Activated T-helper 1 cell treated with anti-CD3 and anti-CD28 coated beads, Interleukin-12 subunit alpha, Interleukin-12 subunit beta, Interleukin-2, Interleukin-4 antibody, amounts not matched to agents 30 ng/mL and 10 ng/mL and 1 ng/mL, durations not matched to agents 14 hours and 24 hours and 36 hours (primary cell): ENCODE measurements around the gene COL23A1. TPM values are rescaled to one million over a fixed set of nuclear protein-coding genes. Genes with fewer than 3 reads are reported as not detected.

Source experiments
- DNase-seq: peaks from one replicate; pipeline ENCODE4 v3.0.0; 2021; ENCODE audit warnings: low spot score
- H3K27ac Mint-ChIP-seq: one replicate; pipeline ENCODE4 v1.8.0; 2021; ENCODE audit warnings: mild to moderate bottlenecking, mixed read lengths
- H3K27me3 Mint-ChIP-seq: one replicate; pipeline ENCODE4 v1.8.0; 2022; ENCODE audit warnings: mild to moderate bottlenecking, moderate library complexity, mixed read lengths; ENCODE audit not compliant: insufficient read depth
- H3K36me3 Mint-ChIP-seq: one replicate; pipeline ENCODE4 v1.8.0; 2021; ENCODE audit warnings: low read depth, mixed read lengths
- H3K4me1 Mint-ChIP-seq: one replicate; pipeline ENCODE4 v1.8.0; 2021; ENCODE audit warnings: low read depth, mixed read lengths
- H3K4me3 Mint-ChIP-seq: one replicate; pipeline ENCODE4 v1.8.0; 2021; ENCODE audit warnings: mild to moderate bottlenecking, moderate library complexity, mixed read lengths
- H3K9me3 Mint-ChIP-seq: one replicate; pipeline ENCODE4 v1.8.0; 2021; ENCODE audit warnings: mixed read lengths
- intact Hi-C: fragments of 100-400 bp; cut with micrococcal nuclease; formaldehyde crosslinking; loops from one replicate; pipeline ENCODE4 v1.15.1; 2024
- total RNA-seq: library from RNA; stranded (reverse); gene quantifications from 2 replicates; pipeline ENCODE4 v1.2.3, GENCODE V29; 2022

Gene COL23A1
- total RNA-seq, 1 donor from 2014 or later, result not detected

DNA sequence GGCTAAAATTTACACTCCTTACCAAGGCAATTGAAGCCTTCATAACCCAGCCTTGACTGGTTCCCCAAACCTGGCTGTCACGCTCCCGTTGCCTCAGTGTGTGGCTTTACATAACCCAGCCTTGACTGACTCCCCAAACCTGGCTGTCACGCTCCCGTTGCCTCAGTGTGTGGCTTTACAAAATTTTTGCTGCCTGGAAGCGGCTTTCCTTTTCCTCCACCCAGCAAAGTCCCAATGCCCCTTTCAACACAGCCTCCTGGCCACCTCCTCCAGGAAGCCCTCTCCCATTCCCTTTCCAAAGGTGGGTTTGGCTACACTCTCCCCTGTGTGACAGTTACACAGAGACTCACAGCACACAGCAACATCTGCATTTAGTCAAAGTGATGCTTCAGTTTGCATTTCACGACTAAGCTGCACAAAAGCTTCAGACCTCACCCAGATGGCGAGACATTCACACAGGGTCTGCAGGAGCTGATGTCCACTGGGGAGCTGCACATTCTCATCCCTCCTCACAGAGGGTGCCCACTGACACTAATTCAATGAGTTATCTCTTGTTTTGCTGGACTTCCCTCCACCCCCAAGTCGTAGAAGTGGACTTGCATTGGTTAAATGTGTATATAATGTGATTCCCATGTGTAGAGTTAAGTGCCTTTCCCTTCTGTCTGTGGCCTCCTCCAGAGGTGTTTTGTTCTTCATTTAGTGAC lies 201.0 kb downstream of the COL23A1 start:
- H3K4me1 Mint-ChIP-seq, result no peaks in the 10 kb centered on the region
- H3K27me3 Mint-ChIP-seq, result no peaks in the 10 kb centered on the region
- H3K27ac Mint-ChIP-seq, result no peak overlapping the region
- H3K9me3 Mint-ChIP-seq, result no peaks in the 10 kb centered on the region
- no peaks in the 10 kb centered on the region for H3K36me3 Mint-ChIP-seq
- no peak for DNase-seq
- intact Hi-C loops, result no loop called here
- H3K4me3 Mint-ChIP-seq, result no peak overlapping the region

DNA sequence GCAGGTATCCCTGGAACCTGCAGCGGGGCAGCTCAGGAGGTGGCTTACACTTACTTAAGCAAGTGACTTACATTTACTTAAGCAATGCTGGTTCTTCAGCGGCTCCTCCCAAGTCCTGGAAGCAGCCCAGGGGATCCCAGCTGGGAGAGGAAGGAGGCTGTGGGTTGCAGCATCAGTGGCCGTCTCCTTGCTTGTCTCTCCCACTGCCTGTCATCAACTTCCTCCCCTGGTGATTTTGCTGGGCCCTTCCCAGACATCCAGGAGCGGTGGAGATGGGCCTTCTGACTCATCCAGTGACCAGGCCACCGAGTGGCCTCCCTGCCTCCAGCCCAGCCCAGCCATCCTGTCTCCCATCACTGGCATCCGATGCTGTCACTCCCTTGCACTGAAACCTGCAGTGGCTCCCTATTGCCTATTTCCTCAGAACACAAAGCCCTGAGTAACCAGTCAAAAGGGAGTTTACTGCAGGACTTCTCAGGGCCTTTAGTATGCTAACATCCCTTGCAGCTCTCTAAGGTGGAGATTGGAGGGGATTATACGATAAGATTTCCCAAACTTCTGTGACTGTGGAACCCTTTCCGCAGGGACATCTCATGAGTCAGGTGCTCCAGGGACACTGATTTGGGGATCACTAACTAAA lies 201.7 kb downstream of the COL23A1 start:
- Mint-ChIP-seq H3K27ac (no peak overlapping the region), H3K36me3 (no peaks in the 10 kb centered on the region), H3K4me3 (no peak overlapping the region), H3K9me3 (no peaks in the 10 kb centered on the region), H3K27me3 (no peaks in the 10 kb centered on the region), H3K4me1 (no peaks in the 10 kb centered on the region)
- intact Hi-C loops, result no loop called here
- no peak for DNase-seq

DNA sequence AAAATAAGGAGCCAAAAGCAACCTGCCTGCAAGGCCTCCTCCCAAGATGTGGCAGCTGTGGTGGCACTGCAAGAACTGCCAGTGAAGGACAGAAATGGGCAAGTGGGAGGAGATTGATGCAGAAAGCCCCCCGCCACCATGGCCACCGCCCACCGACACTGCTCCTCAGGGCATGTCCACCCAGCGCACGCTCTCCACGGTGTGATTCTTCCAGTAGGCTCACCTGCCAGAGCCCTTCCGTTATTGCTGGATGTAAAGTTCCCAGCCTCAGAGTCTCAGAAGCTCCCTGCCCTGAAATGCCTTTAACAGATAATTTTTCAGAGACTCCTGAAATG lies 202.4 kb downstream of the COL23A1 start:
- Mint-ChIP-seq H3K9me3 (no peaks in the 10 kb centered on the region), H3K27ac (no peak overlapping the region), H3K4me1 (no peaks in the 10 kb centered on the region), H3K4me3 (no peak overlapping the region), H3K27me3 (no peaks in the 10 kb centered on the region), H3K36me3 (no peaks in the 10 kb centered on the region)
- DNase-seq, result no peak
- intact Hi-C loops, result no loop called here

DNA sequence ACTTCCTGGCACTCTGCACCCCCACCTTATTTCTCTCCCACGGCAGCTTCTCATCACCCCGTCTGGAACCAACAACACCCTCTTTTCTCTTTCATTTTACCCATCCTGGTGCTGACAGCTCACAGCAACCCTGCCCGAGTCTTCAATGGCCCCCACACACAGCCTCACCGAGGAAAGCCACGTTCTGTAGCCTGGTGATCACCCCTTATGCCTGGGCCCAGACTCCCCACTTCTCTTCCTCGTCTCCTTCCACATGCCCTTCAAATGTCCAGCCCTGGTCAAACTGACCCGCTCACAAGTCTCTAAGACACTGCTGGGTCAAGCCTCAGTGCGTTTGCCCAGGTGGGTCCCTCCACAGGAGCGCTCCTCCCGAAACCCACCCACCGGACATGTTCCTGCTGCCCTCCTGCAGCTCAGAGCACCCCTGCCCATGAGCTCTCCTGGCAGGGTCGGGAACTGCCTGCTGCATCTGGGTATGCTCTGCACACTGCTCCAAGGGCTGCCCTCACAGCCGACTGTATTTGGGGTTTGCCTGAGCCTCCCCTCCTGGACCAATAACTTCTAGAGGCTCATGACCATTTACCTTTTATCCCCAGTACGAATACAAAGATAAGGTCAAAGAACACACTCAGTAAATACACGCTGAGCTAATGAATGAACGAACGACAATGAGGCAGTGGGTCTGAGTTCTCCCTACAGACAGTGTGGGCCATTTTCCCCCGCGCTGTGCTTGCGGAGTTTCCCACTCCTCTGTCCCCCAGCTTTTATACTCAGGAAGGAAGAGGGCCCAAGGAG lies 202.9 kb downstream of the COL23A1 start:
- H3K27me3 Mint-ChIP-seq, result no peaks in the 10 kb centered on the region
- H3K36me3 Mint-ChIP-seq, result no peaks in the 10 kb centered on the region
- no peaks in the 10 kb centered on the region for H3K9me3 Mint-ChIP-seq
- H3K4me3 Mint-ChIP-seq, result no peak overlapping the region
- no peak overlapping the region for H3K27ac Mint-ChIP-seq
- intact Hi-C loops, result no loop called here
- H3K4me1 Mint-ChIP-seq, result no peaks in the 10 kb centered on the region
- no peak for DNase-seq

DNA sequence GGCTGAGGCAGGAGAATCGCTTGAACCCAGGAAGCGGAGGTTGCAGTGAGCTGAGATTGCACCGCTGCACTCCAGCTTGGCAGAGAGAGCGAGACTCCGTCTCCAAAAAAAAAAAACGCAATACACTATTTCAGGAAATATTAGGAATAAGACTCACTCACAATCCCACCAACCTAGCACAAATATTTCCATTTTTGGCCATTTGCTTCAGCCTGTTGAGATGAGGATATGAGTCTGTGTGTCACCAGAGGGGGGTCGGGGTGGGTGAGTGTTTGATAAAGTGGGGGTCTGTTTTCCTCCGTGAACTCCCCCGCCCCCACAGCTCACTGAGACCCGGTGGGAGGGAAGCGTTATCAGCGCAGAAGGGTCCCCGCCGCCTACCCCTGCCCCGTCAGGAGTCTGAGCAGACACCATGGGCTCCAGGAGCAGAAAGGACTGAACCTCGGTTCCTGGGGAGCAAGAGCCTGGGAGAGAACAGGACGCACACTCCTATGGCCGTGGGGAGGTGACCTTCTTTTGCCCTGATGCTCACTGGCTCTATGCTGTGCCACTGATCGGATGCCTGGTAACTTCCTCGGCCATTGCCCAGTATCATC lies 203.8 kb downstream of the COL23A1 start:
- H3K27ac Mint-ChIP-seq, result no peak overlapping the region
- H3K9me3 Mint-ChIP-seq, result no peaks in the 10 kb centered on the region
- H3K36me3 Mint-ChIP-seq, result no peaks in the 10 kb centered on the region
- H3K4me3 Mint-ChIP-seq, result no peak overlapping the region
- no peaks in the 10 kb centered on the region for H3K4me1 Mint-ChIP-seq
- H3K27me3 Mint-ChIP-seq, result no peaks in the 10 kb centered on the region
- no peak for DNase-seq
- intact Hi-C loops, result no loop called here

DNA sequence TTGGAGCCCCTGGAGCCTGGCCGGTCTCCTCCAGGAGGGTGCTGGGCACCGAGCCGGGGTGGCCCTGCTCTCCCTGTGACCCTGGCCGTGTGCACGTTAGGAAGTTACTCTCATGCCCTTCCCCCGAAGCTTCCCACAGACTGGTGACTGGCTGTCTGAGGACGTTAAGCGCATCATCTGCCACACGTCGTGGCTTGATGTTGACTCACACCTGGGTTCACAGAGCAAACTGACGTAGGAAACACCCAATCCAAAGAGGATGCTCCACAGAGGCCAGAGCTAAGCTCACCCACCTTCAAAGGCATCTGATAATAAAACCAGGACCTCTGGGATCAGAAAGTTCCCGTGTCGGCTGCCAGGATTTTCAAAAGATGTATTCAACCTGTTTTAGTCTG lies 204.7 kb downstream of the COL23A1 start:
- Mint-ChIP-seq H3K36me3 (no peaks in the 10 kb centered on the region), H3K9me3 (no peaks in the 10 kb centered on the region), H3K4me3 (no peak overlapping the region), H3K27ac (no peak overlapping the region), H3K4me1 (no peaks in the 10 kb centered on the region), H3K27me3 (no peaks in the 10 kb centered on the region)
- intact Hi-C loops, result no loop called here
- DNase-seq, result no peak

DNA sequence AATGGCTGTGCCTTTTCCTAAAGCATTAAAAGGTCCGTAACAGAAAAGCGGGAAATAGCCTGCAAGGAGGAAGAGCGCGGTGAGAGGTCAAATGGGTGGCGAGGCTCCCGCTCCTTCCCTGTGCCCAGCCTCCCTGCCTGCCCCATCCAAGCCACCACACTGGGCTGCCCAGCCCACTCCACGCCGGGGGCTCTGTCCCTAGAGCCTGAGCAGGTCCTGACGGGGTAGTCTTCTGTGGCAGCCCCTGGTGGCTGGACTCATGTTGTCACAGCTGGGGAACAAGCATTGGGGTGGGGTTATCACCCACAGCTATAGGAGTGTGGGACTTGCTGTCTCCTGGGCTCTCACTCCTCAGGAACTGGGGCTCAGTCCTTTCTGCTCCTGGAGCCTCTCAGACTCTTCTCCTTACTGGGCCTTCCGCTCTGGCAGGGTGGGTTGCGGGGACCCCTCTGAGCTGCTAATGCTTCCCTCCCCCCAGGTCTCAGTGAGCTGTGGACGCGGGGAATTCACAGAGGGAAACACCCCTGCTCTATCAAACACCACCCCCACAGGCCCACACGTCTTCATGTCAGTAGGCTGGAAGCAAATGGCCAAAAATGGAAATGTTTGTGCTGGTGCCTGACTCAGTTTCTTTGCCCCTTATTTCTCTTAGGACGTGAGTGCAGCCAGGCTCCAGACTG lies 205.2 kb downstream of the COL23A1 start:
- H3K4me1 Mint-ChIP-seq, result no peaks in the 10 kb centered on the region
- H3K27me3 Mint-ChIP-seq, result no peaks in the 10 kb centered on the region
- H3K27ac Mint-ChIP-seq, result no peak overlapping the region
- H3K4me3 Mint-ChIP-seq, result no peak overlapping the region
- H3K36me3 Mint-ChIP-seq, result no peaks in the 10 kb centered on the region
- H3K9me3 Mint-ChIP-seq, result no peaks in the 10 kb centered on the region
- intact Hi-C loops, result no loop called here
- no peak for DNase-seq

DNA sequence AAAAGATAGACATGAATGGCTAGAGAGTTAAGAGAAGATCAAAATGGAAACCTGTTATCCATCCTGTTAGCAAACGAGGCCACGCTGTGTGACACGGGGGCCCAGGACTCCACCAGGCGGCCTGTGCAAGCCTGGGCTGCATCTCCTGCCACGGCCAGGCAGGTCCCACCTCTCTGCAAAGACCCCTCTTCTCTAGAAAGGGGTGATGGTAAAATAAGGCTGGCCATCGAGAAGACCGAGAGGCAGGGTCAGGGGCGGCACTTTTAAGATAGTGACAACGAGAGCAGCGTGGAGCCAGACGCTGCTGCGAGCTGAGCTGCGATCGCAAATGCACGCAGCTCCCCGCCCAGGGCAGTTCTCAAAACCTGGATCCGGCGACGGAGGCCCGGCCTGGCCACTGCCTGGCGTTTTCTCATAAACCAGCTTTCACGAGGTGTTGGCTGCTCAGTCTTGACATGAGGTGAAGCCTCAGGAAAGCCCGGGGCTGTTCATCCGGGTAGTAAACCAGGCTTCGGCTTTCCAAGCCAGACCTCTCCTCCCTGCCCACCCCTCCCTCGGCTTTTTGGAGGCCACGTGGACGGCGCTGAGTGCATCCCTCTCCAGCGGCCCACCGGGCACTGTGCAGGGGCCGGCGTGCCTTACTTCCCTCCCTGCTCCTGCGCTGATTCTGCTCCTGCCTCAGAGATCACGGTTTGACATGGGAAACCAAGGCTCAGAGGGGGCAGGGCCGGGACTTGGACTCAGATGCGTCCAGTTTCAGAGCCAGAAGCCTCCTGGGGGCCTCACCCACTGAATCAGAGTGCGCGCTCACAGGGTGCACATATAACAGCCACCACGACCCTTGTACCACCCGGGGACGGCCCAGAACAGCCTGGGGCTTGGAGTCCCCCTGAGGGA lies 206.0 kb downstream of the COL23A1 start:
- Mint-ChIP-seq H3K4me3 (no peak overlapping the region), H3K27ac (no peak overlapping the region), H3K4me1 (no peaks in the 10 kb centered on the region), H3K36me3 (no peaks in the 10 kb centered on the region), H3K9me3 (no peaks in the 10 kb centered on the region), H3K27me3 (no peaks in the 10 kb centered on the region)
- intact Hi-C loops, result no loop called here
- no peak for DNase-seq

DNA sequence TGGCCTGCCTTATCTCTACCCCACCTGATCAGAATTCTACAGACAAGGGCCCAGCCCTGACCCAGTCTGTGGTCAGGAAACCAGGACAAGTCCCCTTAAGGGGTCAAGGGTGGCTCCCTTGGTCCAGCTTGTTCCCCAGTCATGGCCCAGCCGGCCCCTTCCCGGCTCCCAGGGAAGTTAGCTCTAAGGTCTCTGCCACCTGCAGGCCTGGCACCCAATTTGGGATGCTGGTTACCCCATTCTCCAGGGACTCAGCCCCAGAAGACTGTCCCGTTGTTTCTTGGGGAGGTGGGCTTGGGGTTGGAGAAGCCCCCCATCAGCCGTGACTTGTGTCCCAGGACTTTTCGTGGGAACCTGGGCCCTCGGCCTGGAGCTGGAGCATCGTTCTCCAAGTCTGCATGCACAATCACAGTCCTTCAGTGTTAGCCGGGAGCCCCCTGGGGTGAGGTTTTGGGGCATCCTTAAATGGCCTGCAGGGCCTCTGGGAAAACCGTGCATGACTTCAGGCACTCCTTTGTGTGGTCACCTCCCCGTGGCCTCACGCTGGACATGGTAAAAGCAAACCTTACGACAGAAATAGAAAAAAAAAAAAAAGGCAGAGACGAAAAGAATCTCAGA lies 206.8 kb downstream of the COL23A1 start:
- no peak overlapping the region for H3K27ac Mint-ChIP-seq
- no peaks in the 10 kb centered on the region for H3K36me3 Mint-ChIP-seq
- no peaks in the 10 kb centered on the region for H3K4me1 Mint-ChIP-seq
- H3K4me3 Mint-ChIP-seq, result no peak overlapping the region
- H3K27me3 Mint-ChIP-seq, result no peaks in the 10 kb centered on the region
- no peaks in the 10 kb centered on the region for H3K9me3 Mint-ChIP-seq
- no peak for DNase-seq
- intact Hi-C loops, result no loop called here

DNA sequence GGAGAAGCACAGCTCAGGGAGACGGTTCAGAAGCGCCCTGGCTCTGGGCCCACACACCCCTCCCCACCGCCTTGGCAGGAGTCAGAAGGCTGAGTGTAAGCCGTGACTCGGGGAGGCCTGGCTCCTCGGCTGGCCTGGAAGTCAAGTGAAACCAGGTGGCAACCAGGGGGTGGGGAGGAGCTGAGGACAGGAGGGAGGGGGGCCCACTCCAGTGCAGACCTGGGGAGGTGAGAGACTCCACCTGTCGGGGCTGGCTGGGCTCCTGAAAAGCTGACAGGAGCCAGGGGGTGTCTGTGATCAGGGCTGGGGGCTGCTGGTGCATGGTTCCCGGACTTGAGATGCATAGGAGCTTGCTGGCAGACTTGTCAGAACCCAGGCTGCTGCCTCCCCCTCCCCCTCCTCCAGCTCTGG lies 207.4 kb downstream of the COL23A1 start:
- no peak for DNase-seq
- Mint-ChIP-seq H3K4me3 (no peak overlapping the region), H3K27me3 (no peaks in the 10 kb centered on the region), H3K4me1 (no peaks in the 10 kb centered on the region), H3K9me3 (no peaks in the 10 kb centered on the region), H3K27ac (no peak overlapping the region), H3K36me3 (no peaks in the 10 kb centered on the region)
- intact Hi-C loops, result no loop called here

DNA sequence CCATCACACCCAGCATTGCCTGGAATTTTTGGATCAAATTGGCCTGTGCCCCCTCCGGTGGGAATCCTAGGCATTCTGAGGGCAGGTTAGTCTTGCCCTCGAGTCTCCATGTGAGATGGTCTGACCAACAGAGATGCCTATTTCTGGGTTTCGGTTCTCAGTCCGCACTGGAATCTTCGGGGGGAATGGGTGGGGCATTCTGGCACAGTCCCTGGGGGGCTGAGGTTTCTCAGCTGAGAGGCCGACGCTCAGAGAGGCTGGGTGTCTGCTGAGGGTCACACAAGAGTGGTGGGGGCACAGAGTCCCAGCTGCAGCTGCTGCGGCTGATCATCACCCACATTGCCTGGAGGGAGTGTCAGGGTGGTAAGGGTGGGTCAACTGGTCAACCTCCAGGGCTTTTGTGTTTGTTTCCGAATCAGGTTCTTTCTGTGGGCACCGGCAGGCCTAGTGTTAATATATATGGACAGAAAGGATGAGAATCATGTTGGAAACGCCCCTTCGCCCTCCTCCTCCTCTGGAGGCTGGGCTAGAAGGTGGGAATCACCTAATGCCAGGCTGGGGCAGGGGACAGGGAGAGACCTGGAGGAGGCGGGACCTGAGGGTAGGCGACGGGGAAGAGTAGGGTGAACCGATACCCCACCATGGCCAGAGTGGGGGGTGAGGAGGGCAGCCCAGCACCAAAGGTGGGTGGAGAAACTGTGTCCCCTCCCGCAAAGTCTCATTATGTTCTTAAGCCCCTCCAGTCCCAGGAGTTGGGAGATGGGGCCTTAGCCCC lies 208.1 kb downstream of the COL23A1 start:
- no peak for DNase-seq
- Mint-ChIP-seq H3K4me1 (no peaks in the 10 kb centered on the region), H3K27ac (no peak overlapping the region), H3K9me3 (no peaks in the 10 kb centered on the region), H3K27me3 (no peaks in the 10 kb centered on the region), H3K36me3 (no peaks in the 10 kb centered on the region), H3K4me3 (no peak overlapping the region)
- intact Hi-C loops, result no loop called here
